ENCODE results near the gene OR4D9.
"Not testable (repeated sequence)": the region's sequence is repeated elsewhere in the genome, so short reads cannot be mapped to it uniquely, and the experiment has no call there.

The OR4D9 gene
- total RNA-seq = 0 reads per million in 4 donors

- DNase-seq = peak in 1 of 5 donors; percentile 39
Observed at GRCh38 chr11:59510941-59511589, at the start of gene OR4D9. OR4D9 (plus strand) TSS chr11:59511539; CDS start chr11:59514913, 3,374 bp downstream.

DNA sequence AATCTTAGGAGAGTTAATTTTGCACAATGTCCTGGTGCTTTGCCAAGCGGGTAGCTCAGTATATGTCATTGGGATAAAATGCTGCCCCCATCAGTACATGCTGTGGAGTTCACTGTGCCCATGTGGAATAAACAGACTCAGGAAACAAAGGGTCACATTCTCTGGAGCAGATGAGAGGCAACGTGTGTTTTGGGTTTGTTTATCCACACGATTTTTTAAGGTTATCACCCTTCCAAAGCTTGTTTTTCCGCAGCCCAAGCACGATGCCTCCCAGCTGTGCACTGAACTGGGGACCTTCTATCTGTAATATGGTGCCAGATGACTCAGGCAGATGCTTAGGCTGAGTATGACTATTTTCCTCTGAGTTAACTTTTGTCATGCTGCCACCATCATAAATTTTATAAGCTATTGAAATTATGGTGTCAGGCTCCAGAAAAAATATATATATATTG lies 48.1 kb upstream of the OR4D9 start:
- DNase-seq = no peak

GRCh38 chr11:59473015-59473414 lies 38.3 kb upstream of the OR4D9 start, which contains the start of gene OR4D10:
OR4D10 (plus strand) TSS chr11:59473315; CDS start chr11:59477430, 4,115 bp downstream.
- DNase-seq = no peak

GRCh38 chr11:59475176-59475575 lies 36.2 kb upstream of the OR4D9 start:
- no peak for DNase-seq

DNA sequence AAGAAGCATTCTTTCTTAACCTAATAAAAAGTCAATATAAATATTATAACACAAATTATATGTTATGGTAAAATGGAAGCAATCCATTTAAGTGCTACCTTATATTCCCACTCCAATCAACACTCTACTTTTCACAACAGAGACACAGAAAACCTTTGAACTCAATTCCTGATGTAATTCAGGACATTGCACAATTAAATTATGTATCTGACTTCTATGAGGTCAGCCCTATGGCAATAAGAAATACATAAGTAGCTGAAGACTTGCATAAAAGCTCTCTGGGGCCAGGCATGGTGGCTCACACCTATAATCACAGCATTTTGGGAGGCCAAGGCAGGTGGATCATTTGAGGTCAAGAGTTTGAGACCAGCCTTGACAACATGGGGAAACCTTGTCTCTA lies 31.4 kb upstream of the OR4D9 start:
- DNase-seq = no peak

DNA sequence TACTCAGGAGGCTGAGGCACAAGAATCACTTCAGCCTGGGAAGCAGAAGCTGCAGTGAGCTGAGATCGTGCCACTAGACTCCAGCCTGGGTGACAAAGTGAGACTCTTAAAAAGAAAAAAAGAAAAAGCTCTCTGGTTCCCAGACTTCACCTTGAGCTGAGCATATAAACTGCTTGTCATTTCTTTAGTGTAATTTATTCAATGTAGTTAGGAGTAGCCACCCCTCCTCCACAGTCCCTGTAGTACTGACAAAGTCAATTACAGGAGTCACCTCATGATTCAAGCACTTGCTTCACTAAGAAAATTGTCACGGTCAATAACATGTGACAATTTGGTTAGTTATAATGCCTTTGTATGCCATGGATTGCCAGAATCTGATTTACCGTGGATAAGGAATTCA lies 31.0 kb upstream of the OR4D9 start:
- no peak for DNase-seq

DNA sequence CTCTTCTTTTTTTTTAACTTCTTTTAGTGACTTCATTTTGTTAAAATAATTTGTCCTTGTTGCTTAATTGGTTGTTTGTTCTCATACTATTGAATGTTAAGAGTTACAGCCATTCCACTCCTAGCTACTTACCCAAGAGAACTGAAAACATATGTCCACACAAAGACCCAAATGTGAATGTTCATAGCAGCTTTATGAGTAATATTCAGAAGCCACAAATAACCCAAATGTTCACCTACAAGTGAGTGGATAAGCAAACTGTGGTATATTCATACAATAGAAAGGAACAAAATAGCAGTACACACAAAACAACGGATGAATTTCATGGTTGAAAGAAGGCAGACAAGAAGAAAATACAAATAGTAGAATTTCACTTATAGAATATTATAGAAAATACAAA lies 9.4 kb upstream of the OR4D9 start:
- no peak for DNase-seq

GRCh38 chr11:59503276-59503675 lies 8.1 kb upstream of the OR4D9 start, which contains the start of gene OR4D11:
OR4D11 (plus strand) TSS chr11:59503576; CDS start chr11:59503576, 0 bp downstream.
- no peak for DNase-seq

DNA sequence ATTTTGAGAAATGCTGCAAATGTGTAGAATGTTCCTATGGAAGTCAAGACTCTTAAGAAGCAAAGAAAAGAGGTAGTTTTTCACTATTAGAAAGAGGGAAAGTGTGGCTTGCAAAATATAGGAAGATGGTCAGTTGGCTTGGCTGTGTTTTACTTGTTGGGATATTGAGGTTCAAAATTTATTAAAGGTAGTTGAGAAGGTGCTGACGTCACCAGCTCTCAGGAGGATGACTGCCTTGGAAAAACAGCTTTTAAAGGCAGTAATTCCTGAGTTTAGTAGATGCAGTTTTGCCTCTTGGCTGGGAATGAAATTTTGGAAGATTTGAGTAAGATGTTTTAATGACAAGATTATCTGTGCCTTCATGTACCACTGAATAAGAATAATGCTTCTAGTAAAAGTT lies 336 bp downstream of the OR4D9 start:
- no peak for DNase-seq

DNA sequence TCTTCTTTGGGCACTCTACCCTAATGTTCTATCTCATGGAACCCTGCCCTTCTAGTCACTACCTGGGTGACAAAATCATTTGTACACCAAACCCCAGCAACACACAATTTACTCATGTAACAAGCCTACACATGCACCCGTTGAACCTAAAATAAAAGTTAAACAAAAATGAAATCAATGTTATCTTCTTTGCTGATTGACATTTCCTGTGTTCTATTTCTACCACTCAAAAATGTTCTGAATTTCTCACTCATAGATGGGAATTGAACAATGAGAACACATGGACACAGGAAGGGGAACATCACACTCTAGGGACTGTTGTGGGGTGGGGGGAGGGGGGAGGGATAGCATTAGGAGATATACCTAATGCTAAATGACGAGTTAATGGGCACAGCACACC lies 8.8 kb downstream of the OR4D9 start:
- DNase-seq = not testable (repeated sequence)

DNA sequence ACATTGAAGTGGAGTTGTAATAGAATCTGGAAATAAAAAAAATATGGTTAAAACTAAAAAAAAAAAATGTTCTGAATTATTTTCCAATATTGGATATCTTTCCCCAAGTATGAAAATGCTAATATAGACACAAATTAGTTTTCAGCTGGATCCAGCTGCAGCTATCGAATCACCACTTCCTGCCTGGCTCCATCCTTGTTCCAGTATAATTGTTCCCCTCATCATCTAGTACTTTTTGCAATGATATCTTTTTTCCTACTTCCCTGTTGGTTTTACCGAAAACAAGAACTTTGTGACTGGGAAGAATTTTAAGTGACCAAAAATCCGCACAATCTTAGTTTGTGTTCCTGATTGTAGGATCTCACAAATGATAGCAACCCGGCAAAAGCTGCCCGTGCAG lies 9.4 kb downstream of the OR4D9 start:
- DNase-seq = no peak

DNA sequence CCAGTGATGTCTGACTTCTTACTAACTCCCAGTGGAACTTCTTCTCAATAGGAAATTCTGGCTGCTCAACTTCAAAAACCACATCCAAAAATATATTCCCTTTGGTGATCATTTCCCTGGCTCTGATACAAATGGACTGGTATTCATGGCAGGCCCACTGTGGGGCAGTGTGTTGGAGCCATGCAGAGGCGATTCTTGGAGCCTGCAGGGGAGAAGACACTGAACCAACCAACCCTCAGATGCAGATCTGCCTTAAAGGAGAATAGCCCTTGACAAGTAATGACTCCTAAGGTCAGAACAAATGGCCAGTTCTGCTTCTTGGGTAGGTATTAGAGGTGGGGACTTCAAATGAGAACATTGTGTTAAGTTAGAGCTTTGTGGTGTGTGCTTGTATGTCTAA lies 12.2 kb downstream of the OR4D9 start:
- no peak for DNase-seq

- no peak for DNase-seq
Observed at GRCh38 chr11:59528711-59529110, 17.4 kb downstream of the OR4D9 start.

GRCh38 chr11:59532620-59533019 lies 21.3 kb downstream of the OR4D9 start:
- no peak for DNase-seq

DNA sequence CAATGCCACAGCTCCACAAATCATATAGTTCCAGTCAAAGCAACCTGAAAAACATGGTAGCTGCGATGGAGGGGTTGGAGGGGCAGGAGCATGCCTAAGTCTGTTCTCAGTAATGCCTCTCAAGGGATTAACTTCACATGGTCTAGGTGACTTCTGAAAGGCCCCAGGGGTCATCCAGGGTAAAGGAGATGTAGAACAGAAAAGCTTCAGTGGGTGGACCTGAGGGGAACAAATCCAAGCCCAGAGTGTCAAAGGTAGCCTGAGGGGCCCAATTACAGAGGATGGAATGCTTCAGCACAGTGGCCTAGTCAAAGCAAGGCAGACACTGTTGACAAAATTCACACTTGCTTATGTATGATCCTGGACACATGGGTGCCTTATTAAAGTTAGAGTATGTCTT lies 23.3 kb downstream of the OR4D9 start:
- DNase-seq = no peak

DNA sequence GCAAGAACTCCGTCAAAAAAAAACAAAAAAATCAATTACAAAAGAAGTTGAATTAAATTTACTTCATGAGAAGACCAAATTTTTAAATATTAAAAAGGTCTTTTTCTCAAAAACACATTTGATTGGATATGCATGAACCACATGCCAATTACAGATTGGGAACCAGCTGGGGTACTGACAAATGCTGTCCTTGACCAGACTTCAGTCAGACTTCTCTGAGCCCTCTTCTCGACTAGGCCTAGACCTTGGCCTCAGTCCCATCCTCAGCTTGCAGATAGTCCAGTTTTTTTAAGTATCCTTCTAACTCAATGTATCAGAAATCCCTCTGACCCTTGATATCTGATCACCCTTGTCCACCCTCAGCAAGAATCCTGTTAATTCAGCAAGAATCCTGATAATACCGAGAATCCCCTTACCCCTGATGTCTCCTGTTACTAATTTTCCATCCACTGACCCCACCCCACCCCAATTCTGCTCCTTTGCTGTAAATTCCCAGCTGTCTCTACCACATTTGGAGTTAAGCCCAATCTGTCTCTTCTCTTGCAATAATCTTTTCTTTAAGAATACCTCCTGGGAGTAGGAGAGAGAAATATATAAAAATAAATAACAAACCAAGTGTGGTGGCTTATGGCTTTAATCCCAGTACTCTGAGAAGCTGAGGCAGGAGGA lies 30.9 kb downstream of the OR4D9 start:
- DNase-seq = no peak

- not testable (repeated sequence) for DNase-seq
Observed at GRCh38 chr11:59543713-59544112, 32.4 kb downstream of the OR4D9 start.

GRCh38 chr11:59544869-59545178 lies 33.5 kb downstream of the OR4D9 start:
- DNase-seq = no peak

GRCh38 chr11:59545179-59546020 lies 34.1 kb downstream of the OR4D9 start:
- peak in 1 of 5 donors; percentile 33 for DNase-seq

DNA sequence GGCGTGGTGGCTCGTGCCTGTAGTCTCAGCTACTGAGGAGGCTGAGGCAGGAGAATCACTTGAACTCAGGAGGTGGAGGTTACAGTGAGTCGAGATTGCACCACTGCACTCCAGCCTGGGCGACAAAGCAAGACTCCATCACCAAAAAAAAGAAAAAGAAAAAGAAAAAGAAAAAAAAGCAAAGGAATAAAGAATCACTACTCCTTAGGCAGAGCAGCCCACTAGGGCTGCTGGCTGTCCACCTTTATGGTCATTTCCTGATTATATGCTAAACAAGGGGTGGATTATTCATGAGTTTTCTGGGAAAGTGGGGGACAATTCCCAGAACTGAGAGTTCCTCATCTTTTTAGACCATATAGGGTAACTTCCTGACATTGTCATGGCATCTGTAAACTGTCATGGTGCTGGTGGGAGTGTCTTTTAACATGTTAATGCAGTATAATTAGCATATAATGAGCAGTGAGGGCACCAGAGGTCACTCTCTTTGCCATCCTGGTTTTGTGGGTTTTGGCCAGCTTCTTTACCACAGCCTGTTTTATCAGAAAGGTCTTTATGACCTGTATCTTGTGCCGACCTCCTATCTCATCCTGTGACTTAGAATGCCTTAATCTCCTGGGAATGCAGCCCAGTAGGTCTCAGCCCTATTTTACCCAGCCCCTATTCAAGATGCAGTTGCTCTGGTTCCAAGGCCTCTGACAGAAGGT lies 36.4 kb downstream of the OR4D9 start:
- not testable (repeated sequence) for DNase-seq

GRCh38 chr11:59548309-59548656 lies 36.9 kb downstream of the OR4D9 start:
- DNase-seq = no peak

DNA sequence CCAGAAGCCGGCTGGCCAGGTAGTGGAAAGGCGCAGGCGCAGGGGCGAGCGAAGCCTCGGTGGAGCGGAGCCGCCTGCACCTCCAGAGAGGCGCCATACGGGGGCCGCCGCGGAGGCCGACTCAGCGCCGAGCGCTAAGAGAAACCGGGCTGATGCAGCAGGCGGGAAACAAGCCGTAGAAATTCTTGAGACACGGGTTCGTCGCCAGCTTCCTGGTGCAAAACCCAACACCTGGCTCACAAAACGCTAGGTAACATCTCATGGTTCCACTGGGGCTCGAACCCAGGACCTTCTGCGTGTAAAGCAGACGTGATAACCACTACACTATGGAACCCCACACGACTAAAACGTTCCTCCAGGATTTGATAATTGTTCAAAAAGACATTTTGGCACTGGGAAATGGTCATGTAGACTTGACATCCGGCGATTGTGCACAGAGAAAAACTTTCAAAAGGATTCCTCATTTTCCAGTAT lies 39.1 kb downstream of the OR4D9 start:
- DNase-seq = peak; percentile 65 to 88 (median 79)
